ENCODE measurements around the gene ATP2A3. TPM values are rescaled to one million over a fixed set of nuclear protein-coding genes. Genes with fewer than 3 reads are reported as not detected.

ATP2A3 gene
- total RNA-seq, 1 donor from 2014 or later = 7.7 TPM

DNA sequence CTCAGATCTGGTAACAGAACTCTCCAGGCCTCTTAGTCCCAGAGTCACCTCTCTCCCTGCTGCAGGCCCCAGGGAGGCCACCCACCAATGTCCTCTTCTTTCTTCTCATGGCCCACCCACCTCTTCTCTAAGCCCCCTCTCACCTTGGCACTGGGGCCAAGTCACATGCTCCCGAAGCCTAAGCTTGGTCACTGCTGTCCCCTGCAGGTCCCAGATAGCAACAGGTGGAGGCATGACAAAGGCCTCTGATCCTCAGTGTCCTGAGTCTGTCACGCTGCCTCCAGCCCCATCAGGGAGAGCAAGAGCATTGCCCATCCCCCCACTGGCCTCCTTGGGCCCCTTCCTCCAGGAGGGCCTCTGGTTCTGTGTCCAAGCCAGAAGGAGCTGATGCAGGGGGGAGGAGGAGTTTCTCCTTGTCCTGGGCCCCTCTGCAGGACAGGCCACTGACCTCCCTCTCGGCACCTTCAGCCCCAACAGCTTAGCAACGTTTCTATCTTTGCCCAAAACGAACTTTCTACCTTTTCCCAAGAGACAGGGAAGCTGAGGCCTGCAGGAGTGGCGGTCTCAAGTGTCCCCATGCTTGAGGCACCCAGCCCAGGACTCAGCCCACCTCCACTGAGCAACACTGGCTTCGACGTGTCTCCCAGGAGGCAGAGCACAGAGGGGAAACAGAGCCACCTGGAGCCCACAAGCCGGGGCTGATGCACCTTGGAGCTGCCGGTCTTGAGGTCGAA, 56.6 kb downstream of the ATP2A3 start:
- ATAC-seq (no peak), DNase-seq (ENCODE audit: missing footprints) (no peak)
- intact Hi-C loops (cut with DNase I) = no loop called here

DNA sequence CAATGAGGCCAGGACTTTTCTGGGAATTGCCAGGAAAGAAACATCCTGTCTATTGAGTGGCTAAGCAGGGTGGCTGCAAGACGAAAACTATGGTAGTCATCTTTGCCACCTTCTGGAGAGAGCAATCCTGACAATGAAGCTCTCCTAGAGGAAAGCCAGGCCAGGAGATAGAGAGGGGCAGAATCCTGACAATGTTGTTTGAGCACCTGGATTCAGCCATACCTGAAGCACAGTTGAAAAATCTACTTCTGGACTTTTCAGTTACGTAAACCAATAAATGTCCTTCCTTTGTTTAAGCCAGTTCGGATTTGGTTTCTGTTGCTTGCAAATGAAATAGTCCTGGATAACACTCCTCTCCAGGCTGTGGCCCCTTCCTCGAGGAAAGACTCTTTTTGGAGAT, 57.4 kb downstream of the ATP2A3 start:
- ATAC-seq (no peak), DNase-seq (ENCODE audit: missing footprints) (no peak)
- intact Hi-C loops (cut with DNase I) = no loop called here

DNA sequence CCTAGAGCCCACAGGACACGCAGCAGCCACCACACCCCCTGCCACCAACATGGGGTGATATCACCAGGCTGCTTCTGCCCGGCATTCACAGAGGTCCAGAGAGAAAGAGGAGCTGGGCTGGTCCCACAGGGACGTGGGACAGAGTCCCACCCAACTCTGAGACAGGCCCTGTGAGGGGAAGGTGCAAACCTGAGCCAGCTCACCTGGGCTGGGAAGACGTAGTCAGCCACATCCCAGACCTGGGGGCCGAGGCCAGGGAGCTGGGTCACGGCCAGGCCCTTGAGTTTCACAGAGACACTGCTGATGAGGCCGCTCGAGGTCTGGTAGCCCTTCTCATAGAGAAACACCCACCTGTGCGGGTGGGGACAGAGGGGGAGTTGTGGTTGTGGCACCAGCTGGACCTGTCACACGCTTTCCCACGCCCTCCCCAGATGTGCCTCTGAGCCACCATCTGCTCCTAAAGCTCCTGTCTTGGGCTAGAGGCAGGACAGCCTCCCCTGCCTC, 59.2 kb downstream of the ATP2A3 start:
- ATAC-seq = no peak
- intact Hi-C loops (cut with DNase I) = no loop called here
- no peak for DNase-seq (ENCODE audit: missing footprints)

DNA sequence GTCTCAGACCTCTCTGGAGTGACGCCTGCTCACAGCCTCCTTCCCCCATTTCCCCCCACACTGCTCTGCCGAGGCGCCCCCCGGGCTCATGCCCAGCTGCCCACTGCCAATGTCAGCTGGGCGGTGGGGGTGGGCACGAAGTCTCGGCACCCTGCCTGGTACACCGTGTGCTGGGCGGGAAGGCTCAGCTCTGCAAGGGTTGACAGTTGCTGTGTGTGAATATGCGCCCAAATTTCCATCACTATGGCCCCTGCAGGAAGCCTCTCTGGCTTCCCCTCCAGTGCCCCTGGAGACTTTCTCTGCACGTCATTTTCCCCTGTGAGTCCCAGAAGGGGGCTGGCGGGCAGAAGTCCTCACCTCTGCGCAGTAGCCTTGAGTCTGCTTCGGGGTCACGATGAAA, 59.7 kb downstream of the ATP2A3 start:
- ATAC-seq (no peak), DNase-seq (ENCODE audit: missing footprints) (no peak)
- intact Hi-C loops (cut with DNase I) = no loop called here

DNA sequence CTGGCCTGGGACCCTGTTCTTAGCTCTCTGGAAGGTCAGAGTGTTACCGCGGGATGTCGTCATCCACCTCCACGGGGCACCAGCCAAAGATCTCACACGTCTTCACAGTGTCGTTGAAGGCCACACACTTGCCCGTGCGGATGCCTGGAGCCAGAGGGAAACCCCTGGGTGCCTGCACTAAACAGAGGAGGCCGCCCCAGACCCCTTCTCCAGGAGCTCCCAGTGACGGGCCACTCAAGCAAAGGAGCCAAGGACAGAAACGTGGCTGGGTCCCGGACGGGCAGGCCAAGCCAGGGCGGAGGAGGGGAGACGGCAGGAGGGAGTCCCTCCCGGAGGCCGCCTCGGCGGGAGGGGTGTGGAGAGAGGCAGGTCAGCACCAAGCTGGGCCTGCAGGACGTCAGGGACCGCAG, 60.4 kb downstream of the ATP2A3 start:
- intact Hi-C loops (cut with DNase I) = no loop called here
- ATAC-seq = peak; percentile 8

DNA sequence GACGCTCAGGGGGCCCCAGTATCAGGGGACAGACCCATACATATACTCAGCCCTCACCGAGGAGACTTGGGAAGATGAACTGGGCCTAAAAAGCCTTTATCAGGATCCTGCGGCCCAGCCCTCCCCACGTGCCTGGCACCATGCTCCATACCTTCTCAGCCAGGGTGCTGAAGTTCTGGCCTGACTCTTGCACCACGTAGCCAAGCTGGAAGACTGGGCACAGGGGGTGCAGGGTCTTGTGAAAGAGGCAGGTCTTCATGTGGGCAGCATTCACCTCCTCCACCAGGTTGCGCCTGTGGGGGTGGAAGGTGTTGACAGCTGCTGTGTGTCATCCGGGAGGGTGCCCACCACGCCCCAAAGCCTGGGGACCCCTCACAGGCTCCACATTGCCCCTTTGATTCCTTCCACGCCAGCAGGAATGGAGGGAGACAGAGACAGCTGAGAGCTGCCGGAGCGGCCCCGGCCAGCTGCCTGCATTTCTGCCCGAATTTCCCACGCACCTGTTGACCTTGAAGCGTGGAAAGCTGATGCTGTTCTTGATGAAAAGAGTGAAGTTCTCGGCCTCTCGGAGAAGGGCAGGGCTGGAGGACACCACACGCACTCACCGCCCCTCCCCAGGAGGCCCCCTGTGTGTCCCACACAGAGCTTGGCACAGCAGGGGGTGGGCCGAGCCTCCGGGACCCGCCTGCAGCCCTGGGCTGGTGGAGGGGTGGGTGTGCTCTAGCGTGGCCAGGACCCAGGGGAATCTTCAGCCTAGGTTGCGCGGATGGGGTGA, 61.0 kb downstream of the ATP2A3 start:
- ATAC-seq = no peak
- intact Hi-C loops (cut with DNase I) = no loop called here
- DNase-seq (ENCODE audit: missing footprints) = no peak

More for the DNA sequence above, 60.4 kb downstream of the ATP2A3 start:
- no peak for DNase-seq (ENCODE audit: missing footprints)

DNA sequence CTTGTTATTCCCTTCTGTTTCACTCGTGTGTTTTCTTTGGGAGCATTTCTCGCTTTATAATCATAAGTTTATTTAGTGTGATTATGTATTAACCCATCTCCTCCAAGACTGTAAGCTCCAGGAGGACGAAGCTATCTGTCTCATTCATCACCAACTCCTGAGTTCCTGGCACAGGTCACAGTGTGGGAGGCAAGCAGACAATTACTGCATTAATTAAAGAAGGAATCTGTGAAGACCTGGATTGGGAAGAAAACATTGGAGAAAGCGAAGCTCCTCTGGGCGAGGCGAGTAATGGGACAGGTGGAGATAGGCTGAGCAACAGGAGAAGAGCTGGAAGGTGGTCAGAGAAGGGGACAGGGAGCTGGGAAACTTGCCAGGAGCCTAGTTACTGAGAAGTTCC, 63.6 kb downstream of the ATP2A3 start:
- ATAC-seq (no peak), DNase-seq (ENCODE audit: missing footprints) (no peak)
- intact Hi-C loops (cut with DNase I) = no loop called here

DNA sequence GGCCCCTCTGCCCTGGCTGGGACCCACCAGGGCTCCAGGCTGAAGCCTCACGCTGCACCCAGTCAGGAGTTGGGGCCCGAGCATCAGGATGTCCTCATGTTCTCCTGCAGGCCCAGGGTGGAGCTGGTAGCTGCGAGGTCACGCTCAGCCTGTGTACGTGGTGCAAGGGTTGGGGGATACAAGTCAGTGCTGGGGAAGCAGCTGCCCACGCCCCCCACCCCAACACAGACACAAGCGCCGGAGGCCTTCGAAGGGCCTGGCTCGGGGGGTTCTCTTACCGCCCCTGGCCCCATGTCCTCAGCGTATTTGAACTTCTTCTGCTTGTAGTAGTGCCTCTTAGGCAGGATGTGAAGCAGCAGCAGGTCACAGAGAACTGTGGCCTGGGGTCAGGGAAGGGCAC, 66.5 kb downstream of the ATP2A3 start:
- intact Hi-C loops (cut with DNase I) = no loop called here
- no peak for DNase-seq (ENCODE audit: missing footprints)
- ATAC-seq = no peak

DNA sequence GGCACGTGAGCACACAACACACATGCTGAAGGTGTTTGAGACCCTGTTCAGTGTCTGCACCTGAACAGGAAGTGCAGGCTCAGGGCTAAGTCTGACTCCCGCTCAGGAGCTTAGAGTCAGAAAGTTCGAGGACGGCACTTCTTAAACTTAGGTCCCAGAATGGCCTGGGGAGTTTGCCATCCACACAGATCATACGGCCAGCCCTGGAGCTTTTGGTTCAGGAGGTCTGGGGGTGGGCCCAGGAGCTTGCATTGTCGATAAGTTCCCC, 67.3 kb downstream of the ATP2A3 start:
- intact Hi-C loops (cut with DNase I) = no loop called here
- DNase-seq (ENCODE audit: missing footprints) = no peak
- ATAC-seq = no peak

DNA sequence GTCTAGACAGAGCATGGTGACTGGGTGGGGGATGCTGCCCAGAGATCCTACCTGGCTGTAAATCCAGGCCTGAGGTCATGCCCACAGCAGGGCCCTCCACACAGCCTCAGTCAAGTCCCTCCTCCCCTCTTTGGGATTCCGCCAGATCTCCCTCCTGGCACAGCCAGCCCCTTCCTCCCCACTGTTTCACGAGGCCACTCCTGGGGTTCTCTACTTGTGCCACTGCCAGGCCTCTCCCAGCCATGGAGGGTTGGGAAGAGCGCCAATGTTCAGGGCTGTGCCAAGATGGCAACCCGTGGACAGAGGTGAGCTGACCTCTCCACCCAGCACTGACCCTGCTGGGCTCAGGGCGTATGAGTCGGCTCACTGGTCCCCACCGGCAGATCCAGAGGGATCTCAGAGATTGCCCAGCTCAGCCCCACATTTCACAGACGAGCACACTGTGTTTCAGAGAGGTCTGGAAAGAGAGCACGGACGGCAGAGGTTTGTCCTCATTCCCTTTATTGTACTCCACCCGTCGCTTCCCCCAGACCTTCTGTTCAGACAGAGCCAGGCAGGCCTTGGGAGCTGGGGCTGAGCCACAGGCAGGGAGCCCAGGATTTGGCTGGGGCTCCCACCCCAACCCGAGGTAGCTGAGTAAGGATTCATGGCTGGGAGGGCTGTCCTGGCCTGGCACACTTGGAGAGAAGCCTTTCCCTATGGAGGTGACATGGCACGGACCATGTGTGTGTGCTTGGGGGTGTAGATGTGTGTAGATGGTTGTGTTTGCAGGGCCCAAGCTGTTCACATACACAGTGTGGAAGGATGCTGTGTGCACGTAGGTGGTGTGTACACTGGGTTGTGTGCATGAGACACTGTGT, 67.9 kb downstream of the ATP2A3 start:
- DNase-seq (ENCODE audit: missing footprints) (no peak), ATAC-seq (no peak)
- intact Hi-C loops (cut with DNase I) = no loop called here

DNA sequence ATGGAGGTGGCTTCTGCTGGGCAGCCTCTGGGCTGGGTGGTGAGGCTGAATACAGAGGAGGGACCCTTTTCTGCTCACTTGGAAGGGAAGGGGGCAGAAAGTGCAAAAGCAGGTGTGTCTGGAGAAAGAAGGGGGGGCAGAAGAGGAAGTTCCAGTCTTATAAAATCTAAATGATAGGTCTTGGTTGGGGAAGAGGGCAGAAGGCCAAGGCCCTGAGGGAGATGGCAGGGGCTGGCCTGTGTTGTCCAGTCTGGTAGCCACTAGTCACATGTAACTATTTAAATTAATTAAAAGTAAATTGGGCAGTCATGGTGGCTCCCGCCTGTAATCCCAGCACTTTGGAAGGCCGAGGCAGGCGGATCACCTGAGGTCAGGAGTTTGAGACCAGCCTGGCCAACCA, 68.9 kb downstream of the ATP2A3 start:
- ATAC-seq = no peak

DNA sequence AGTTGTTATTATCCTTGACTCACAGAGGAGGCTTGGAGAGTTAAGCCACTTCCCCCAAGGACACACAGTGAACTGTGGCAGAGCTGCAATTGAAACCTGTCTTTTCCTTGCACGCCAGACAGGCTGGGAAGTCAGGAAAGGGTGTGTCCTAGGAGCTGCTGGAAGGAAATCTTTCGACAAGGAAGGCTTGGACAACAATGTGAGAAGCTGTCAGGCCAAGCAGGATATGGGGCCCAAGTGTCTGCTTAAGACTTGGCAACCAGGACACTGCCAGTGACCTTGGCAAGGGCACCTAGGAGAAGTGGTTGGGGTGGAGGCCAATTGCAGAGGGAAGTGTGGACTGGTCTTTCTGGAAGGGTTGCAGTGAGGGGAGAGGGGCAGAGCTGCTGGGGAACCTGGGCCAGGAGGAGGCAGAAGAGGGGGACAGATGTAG, 69.3 kb downstream of the ATP2A3 start:
- no peak for DNase-seq (ENCODE audit: missing footprints)
- no peak for ATAC-seq
- intact Hi-C loops (cut with DNase I) = no loop called here

More for the DNA sequence above, 68.9 kb downstream of the ATP2A3 start:
- no peak for DNase-seq (ENCODE audit: missing footprints)
- intact Hi-C loops (cut with DNase I) = no loop called here

DNA sequence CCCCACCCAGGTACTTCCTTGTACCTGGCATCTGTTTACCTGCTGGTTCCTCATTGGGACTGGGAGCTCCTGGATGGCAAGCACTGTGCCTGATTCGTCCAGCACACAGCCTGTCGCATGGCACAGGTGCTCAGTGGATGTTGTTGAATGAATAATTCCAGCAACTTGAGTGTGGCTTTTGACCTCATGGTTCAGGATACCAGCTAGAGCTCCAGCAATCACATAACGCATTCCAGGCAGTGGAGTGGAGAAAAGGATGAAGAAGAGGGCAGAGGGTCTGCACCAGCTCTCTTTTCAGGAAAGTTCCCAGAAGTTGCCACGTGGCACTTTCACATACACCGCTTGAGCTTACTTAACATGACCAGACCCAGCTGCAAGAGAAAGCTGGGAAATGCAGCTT, 70.0 kb downstream of the ATP2A3 start:
- DNase-seq (ENCODE audit: missing footprints) (no peak), ATAC-seq (no peak)
- intact Hi-C loops (cut with DNase I) = no loop called here

DNA sequence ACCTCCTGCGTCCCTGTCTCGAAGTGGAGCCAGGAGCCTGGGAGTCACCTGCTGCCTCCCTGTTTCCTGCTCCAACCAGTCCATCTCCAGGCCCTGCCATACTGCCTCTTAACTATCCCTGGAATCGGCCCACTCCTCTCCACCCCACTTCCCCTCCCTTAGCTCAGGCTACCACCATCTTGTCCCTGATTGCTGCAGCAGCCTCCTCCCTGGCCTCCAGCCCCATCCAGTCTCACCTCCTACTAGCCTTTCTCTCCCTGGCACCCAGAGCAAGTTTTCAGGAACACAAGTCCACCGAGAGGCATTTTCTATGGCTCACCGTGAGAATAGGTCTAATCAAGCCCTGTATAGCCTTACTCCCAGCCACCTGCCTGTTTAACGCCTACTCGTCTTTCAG, 70.5 kb downstream of the ATP2A3 start:
- DNase-seq (ENCODE audit: missing footprints) = no peak
- ATAC-seq = no peak

DNA sequence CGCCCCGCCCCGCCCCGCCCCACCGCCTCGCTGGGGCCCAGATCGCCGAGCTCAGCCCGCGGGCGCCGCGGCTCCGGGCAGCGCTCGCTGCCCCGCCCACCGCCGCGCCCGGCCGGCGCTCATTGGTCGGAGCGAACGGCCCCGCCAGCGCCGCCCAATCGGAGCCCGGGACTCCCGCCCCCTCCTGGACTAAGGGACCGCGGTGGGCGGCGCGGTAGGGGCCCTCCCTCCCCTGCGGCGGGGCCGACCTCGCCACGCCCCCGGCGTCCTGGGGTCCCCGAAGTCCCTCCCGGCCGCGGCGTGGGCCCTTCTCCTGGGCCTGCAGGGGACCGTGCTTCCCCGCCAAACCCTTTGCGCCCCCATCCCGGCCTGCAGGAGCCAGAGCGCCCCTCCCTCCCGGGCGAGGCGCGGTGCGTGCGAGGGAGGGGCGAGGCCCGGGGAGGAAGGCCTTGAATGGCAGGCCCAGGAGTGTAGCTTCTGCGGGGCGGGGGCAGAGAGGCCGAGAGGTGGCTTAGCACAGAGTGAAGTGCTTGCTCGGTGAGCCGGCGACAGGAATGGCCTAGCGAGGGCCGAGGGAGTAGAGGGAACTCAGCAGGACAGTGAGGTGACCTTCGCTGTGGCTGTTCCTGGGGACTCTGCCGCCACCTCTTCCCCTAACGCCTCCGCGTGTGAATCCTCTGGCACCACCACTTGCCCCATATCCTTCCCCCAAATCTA, 71.1 kb downstream of the ATP2A3 start, which contains the start of gene CAMKK1:
CAMKK1 (minus strand) TSS at position 51 of the 717 bp plus-strand sequence. CDS start 7,366 bp downstream, outside the sequence.
- DNase-seq (ENCODE audit: missing footprints) = peak; percentile 96
- intact Hi-C loops (cut with DNase I) = no loop called here

More for the DNA sequence above, 70.5 kb downstream of the ATP2A3 start:
- intact Hi-C loops (cut with DNase I) = no loop called here

DNA sequence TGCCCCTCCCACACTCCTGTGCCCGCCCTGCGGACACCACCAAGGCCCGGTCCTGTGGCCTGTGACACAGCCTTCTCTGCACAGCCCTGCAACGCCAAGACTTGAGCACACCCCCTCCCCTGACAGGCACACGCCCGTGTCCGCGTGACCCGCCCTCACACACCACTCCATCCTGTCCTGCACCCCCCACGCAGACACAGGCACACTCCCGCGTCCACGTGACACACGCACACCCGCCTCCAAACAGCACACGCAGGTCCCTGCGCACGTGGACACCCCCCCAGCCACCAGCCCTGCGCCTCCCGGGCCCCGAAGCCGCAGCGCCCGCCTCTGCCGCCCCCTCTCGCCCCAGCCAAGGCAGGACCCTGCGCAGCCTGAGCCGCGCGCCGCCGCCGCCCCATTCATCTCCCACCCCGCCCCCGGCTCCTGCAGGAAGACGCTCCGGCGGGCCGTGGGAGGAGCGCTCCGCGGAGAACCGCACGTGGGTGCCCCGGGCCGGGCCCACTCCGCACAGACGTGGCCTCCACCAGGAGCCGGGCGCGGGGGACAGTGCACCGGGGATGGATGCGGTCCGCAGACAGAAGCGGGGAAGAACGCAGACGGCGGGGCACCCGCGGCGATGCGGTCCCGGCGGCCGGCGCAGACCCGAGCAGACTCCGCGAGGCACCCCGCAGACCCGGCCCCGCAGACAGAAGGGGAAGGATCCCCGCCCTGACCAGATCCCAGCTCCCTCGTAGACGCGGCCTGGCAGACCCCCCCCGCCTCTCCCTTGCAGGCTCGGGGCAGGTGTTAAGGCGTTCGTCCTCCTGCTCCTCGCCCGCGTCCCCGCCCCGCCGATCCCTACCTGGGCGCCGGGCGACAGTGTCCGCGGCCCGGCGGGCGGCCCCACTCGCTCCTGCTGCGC, 71.9 kb downstream of the ATP2A3 start:
- intact Hi-C loops (cut with DNase I) = no loop called here
- peak; percentile 47 for ATAC-seq
- peak; percentile 91 for DNase-seq (ENCODE audit: missing footprints)

More for the DNA sequence above, 71.1 kb downstream of the ATP2A3 start, which contains the start of gene CAMKK1:
- ATAC-seq = peak; percentile 90

DNA sequence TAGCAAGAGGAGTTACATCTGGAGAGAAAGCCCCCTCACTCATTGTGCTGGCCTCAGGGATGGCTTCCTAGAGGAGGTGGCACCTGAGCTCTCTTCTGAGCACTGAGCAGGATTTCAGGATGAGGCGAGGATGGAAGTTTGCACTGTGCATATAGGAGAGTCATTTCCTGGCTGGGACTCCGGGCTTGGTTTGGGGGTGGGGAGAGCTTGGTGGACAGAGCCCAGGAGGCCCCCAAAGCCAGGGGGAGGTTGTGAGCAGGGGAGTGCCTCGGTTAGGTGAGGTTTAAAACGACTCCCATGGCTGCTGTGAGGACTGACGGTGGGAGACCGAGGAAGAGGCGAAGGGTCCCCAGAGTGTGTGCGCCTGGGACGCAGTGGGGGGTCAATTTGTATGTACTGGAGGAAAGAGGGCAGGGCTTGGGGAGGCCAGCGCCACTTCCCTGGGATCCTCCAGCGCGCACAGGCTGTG, 72.6 kb downstream of the ATP2A3 start:
- ATAC-seq (no peak), DNase-seq (ENCODE audit: missing footprints) (no peak)
- intact Hi-C loops (cut with DNase I) = no loop called here

DNA sequence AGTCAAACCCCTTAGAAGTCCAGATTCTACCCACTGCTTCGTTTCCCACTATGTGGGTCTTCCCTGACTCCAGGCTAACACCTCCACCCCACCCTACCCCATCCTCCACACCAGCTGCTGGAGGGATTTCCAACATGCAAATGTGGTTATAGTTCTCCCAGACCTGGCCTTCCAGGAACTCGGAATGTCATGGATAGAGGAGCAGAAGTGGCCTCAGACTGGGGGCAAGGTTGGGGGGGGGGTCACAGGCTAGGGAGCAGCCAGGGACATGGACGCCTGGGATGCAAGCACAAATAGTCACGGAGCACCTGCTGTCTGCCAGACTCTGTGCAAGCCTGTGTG, 73.4 kb downstream of the ATP2A3 start:
- no peak for DNase-seq (ENCODE audit: missing footprints)
- intact Hi-C loops (cut with DNase I) = no loop called here
- no peak for ATAC-seq

Data from Right ventricle myocardium inferior (tissue), 1 donor.